GM12872 (cell line): ENCODE data around the gene SFTPD.

Source experiments
- TF ChIP-seq, protein P1 (sequence below): IDR thresholded peaks from 3 replicates; pipeline ENCODE4 v1.5.1; 2011; ENCODE audit warnings: low read depth, mild to moderate bottlenecking, low read length, moderate library complexity; ENCODE audit not compliant: insufficient read depth

Gene SFTPD

DNA sequence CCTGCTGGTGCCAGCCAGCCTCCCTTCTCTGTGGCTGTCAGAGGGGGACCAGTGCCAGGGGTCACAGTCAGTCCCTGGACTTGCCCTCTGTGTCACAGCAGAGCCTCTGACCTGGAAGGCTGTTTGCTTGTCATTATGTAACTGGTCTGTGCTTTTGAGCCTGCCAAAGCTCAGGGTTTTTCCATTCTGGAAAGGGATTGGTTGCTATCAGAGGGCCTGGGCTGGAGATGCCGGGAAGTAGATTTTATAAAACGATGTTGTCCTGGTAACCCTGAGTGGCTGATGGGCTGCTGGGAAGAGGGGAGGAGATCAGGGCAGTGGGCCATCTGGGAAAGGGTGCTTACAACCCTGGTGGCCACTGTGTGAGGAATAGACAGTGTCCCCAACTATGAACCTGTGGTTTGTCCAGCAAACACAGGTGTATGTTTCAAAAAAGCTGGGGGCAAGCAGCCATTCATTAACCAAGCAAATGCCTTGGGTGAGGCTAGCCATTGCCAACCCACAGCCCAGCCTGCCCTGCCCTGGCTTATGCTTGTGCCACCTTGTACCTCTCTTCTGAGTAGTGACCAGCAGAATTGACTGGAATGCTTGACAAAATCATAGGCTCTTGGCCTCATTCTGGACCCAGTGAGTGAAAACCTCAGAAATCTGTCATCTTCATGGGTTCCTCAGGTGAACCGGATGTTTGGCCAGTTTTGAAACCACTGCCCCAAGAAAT lies 21.6 kb downstream of the SFTPD start:
- TF ChIP-seq, protein P1, sequence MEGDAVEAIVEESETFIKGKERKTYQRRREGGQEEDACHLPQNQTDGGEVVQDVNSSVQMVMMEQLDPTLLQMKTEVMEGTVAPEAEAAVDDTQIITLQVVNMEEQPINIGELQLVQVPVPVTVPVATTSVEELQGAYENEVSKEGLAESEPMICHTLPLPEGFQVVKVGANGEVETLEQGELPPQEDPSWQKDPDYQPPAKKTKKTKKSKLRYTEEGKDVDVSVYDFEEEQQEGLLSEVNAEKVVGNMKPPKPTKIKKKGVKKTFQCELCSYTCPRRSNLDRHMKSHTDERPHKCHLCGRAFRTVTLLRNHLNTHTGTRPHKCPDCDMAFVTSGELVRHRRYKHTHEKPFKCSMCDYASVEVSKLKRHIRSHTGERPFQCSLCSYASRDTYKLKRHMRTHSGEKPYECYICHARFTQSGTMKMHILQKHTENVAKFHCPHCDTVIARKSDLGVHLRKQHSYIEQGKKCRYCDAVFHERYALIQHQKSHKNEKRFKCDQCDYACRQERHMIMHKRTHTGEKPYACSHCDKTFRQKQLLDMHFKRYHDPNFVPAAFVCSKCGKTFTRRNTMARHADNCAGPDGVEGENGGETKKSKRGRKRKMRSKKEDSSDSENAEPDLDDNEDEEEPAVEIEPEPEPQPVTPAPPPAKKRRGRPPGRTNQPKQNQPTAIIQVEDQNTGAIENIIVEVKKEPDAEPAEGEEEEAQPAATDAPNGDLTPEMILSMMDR, result no peak

DNA sequence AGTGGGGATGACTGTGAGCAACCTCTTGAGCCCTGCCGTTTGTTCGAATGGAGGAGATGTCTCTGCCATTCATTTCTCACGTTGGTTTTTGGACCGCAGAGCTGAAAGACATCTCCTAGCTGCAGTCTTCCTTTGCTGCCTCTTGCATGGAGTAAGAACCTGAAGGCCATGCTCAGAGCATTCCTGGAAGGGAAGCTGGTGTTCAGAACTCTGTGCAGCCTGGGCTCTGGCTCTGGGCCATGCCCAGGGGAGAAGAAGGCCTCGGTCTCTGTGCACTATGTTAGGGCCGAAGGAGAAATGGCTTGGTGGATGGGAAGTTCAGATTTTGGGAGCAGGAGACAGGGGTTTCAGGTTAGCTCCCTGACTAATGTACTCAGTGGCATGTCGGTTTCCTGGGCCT lies 22.9 kb downstream of the SFTPD start:
- TF ChIP-seq, protein P1, result no peak

DNA sequence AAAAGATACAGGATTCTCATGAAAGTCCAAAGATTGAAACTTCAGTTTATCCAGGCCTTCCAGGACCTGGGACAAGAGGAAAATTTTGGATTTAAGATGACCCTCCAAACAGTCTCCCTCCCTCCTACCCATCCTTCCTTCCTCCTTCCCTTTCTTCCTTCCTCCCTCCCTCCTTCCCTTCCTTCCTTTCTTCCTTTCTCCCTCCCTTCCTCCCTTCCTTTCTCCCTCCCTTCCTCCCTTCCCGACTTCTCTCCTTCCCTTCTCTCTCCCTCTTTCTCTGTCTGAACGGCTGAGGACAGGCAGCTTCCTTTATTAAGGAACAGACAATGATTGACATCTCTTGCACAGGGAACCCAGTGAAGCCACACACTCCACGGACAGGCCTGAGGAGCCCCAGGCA lies 23.3 kb downstream of the SFTPD start:
- TF ChIP-seq, protein P1, result no peak

DNA sequence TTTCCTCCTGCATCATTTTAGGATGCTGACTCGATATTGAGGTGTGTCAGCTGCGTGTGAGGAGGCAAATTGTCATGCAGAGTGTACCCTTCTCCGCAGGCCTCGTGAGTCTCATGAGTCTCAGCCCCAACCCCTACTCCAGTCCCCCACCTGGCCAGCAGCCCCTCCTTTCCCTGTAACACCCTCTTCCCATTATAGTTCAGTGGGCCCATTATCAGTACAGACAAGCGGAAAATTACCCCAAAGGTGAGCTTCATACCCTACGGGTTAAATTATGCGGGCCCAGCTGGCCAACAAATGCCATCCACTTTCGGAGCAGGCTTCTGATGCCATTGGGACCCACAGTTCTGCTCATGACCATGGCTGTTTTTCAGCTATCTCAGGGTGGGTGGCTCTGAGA lies 25.2 kb downstream of the SFTPD start:
- TF ChIP-seq, protein P1, result no peak

DNA sequence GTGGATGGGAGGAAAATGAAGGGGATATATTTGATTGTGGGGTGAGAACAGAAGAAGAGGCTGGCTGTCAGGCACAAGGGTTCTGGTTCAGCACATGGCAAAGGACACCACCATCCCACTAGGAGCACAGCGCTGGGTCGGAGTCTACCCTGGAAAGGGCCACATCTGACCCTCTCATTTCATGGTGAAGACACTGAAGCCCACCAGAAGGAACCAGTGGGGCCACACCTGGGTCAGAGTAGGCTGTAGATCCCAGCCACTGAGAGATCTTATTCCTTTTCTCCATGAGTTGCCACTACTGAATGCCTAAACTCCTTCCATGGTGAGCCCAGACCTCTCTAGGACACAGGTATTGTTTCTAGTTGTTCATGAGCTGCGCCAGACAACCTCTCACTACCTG lies 25.8 kb downstream of the SFTPD start:
- TF ChIP-seq, protein P1, result no peak

DNA sequence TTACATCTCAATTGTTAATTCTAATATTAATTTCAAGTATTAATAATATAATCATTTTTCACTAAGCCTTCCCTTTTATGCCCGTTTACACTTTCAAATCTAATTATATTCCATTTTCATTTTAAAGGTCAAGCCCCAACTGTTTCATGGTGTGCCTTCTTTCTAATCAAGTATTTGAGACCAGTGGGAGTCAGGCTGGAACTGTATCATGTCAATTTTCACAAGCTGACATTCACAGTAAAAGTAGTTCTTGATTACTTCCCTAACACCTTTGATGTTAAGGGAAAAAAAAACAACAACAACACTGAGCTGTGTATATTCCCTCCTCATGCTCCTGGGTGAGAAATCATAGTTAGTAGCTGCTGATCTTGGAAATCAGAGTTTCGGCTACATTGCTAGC lies 38.1 kb downstream of the SFTPD start:
- TF ChIP-seq, protein P1, result no peak

DNA sequence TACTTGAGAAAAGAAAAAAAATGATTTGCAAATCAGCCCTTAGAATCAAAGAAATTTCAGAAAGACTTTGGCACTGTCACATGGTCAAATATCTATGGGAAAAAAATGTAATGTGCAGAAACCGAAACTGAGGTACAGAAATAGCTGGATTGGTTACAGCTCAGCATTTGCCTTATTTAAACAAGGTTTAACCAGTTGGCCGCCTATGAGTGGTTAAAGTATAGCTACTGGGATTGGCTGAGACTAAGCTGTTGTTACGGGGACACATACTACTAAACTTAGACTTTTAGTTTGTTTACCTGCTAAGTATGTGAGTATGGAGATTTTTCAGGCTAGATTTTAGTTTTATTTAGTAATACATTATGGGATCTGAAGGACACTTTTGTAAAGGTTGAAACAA lies 38.6 kb downstream of the SFTPD start:
- TF ChIP-seq, protein P1, result no peak
